Skeletal muscle tissue (tissue), 4 donors: ENCODE measurements around the gene UNC79. TPM values are rescaled to one million over a fixed set of nuclear protein-coding genes. Genes with fewer than 3 reads are reported as not detected.

ENCODE experiments used
- H3K27ac ChIP-seq: one replicate; pipeline ENCODE4 v1.7.0; 2013; ENCODE audit warnings: mild to moderate bottlenecking, low read depth, low read length, inconsistent platforms
- H3K27me3 ChIP-seq, 3 donors: one replicate each; pipeline ENCODE4 v1.7.0; 2013; ENCODE audit warnings: low read length in 3 of 3; ENCODE audit not compliant: control insufficient read depth in 3 of 3, insufficient read depth in 3 of 3
- H3K36me3 ChIP-seq, 3 donors: one replicate each; pipeline ENCODE4 v1.7.0; 2013; ENCODE audit warnings: low read length in 3 of 3; ENCODE audit not compliant: control insufficient read depth in 3 of 3, insufficient read depth in 3 of 3
- H3K4me1 ChIP-seq, 3 donors: one replicate each; pipeline ENCODE4 v1.7.0; 2013; ENCODE audit warnings: low read length in 3 of 3, mild to moderate bottlenecking in 3 of 3; ENCODE audit not compliant: control insufficient read depth in 3 of 3, insufficient read depth in 3 of 3
- H3K4me3 ChIP-seq, 3 donors: one replicate each; pipeline ENCODE4 v1.7.0; 2013; ENCODE audit warnings: low read length in 3 of 3
- H3K9ac ChIP-seq, 3 donors: one replicate each; pipeline ENCODE4 v1.7.0; 2013; ENCODE audit warnings: low read length in 3 of 3, mild to moderate bottlenecking in 3 of 3, moderate library complexity in 2 of 3, low read depth in 1 of 3
- H3K9me3 ChIP-seq, 3 donors: one replicate each; pipeline ENCODE4 v1.7.0; 2013; ENCODE audit warnings: low read length in 3 of 3; ENCODE audit not compliant: control insufficient read depth in 3 of 3
- total RNA-seq: library from RNA; depleted of rRNA; stranded (reverse); fragments of >200 nt; gene quantifications from one replicate; pipeline ENCODE4 v1.2.3, GENCODE V29; 2014
- donor health status: Osteomylitis.

Gene UNC79
- total RNA-seq, 1 donor from 2014 or later = under 0.01 TPM

- no peak overlapping the region for H3K9ac ChIP-seq
- H3K27me3 ChIP-seq = peaks cover 0 to 9% (median 0%) of the 10 kb centered on the region in 3 donors
- H3K27ac ChIP-seq = no peak overlapping the region
- H3K9me3 ChIP-seq = no peaks in the 10 kb centered on the region
- H3K4me1 ChIP-seq = no peaks in the 10 kb centered on the region
- no peaks in the 10 kb centered on the region for H3K36me3 ChIP-seq
- H3K4me3 ChIP-seq = no peak overlapping the region
These were observed 297.3 kb downstream of the UNC79 start for GRCh38 chr14:93727917-93728650.

- Histone ChIP-seq H3K4me3 (no peak overlapping the region), H3K9me3 (no peaks in the 10 kb centered on the region), H3K27ac (no peak overlapping the region), H3K27me3 (peaks cover 0 to 9% (median 0%) of the 10 kb centered on the region in 3 donors), H3K9ac (no peak overlapping the region), H3K4me1 (no peaks in the 10 kb centered on the region), H3K36me3 (no peaks in the 10 kb centered on the region)
These were observed 297.9 kb downstream of the UNC79 start for GRCh38 chr14:93728651-93729016.

GRCh38 chr14:93729993-93730392 lies 299.3 kb downstream of the UNC79 start:
- Histone ChIP-seq H3K27ac (no peak overlapping the region), H3K27me3 (peaks cover 0 to 9% (median 0%) of the 10 kb centered on the region in 3 donors), H3K9ac (no peak overlapping the region), H3K4me1 (no peaks in the 10 kb centered on the region), H3K36me3 (no peaks in the 10 kb centered on the region), H3K9me3 (no peaks in the 10 kb centered on the region), H3K4me3 (no peak overlapping the region)

- H3K27ac ChIP-seq = no peak overlapping the region
- H3K9ac ChIP-seq = no peak overlapping the region
- H3K4me1 ChIP-seq = no peaks in the 10 kb centered on the region
- no peak overlapping the region for H3K4me3 ChIP-seq
- H3K9me3 ChIP-seq = no peaks in the 10 kb centered on the region
- H3K36me3 ChIP-seq = no peaks in the 10 kb centered on the region
- H3K27me3 ChIP-seq = peaks cover 0 to 9% (median 0%) of the 10 kb centered on the region in 3 donors
These were observed 301.0 kb downstream of the UNC79 start for GRCh38 chr14:93731753-93732152.

GRCh38 chr14:93732524-93732923 lies 301.8 kb downstream of the UNC79 start:
- Histone ChIP-seq H3K9me3 (no peaks in the 10 kb centered on the region), H3K4me1 (no peaks in the 10 kb centered on the region), H3K9ac (no peak overlapping the region), H3K27ac (no peak overlapping the region), H3K36me3 (no peaks in the 10 kb centered on the region), H3K27me3 (peaks cover 0 to 9% (median 0%) of the 10 kb centered on the region in 3 donors), H3K4me3 (no peak overlapping the region)

GRCh38 chr14:93733231-93733630 lies 302.5 kb downstream of the UNC79 start:
- Histone ChIP-seq H3K27ac (no peak overlapping the region), H3K4me1 (no peaks in the 10 kb centered on the region), H3K36me3 (no peaks in the 10 kb centered on the region), H3K9me3 (no peaks in the 10 kb centered on the region), H3K9ac (no peak overlapping the region), H3K27me3 (peaks cover 0 to 10% (median 0%) of the 10 kb centered on the region in 3 donors), H3K4me3 (no peak overlapping the region)

- H3K4me3 ChIP-seq = no peak overlapping the region
- H3K36me3 ChIP-seq = no peaks in the 10 kb centered on the region
- H3K4me1 ChIP-seq = no peaks in the 10 kb centered on the region
- H3K9me3 ChIP-seq = no peaks in the 10 kb centered on the region
- H3K27ac ChIP-seq = no peak overlapping the region
- H3K27me3 ChIP-seq = peaks cover 0 to 12% (median 0%) of the 10 kb centered on the region in 3 donors
- no peak overlapping the region for H3K9ac ChIP-seq
These were observed 302.9 kb downstream of the UNC79 start for GRCh38 chr14:93733631-93734030.

- Histone ChIP-seq H3K9ac (no peak overlapping the region), H3K27me3 (peaks cover 0 to 12% (median 0%) of the 10 kb centered on the region in 3 donors), H3K27ac (no peak overlapping the region), H3K36me3 (no peaks in the 10 kb centered on the region), H3K4me3 (no peak overlapping the region), H3K9me3 (no peaks in the 10 kb centered on the region), H3K4me1 (no peaks in the 10 kb centered on the region)
These were observed 303.5 kb downstream of the UNC79 start for GRCh38 chr14:93734086-93734822.

GRCh38 chr14:93735206-93735605 lies 304.5 kb downstream of the UNC79 start:
- no peaks in the 10 kb centered on the region for H3K4me1 ChIP-seq

GRCh38 chr14:93736378-93737014 lies 305.8 kb downstream of the UNC79 start:
- Histone ChIP-seq H3K27me3 (peaks cover 0 to 9% (median 0%) of the 10 kb centered on the region in 3 donors), H3K4me3 (no peak overlapping the region), H3K4me1 (no peaks in the 10 kb centered on the region), H3K36me3 (no peaks in the 10 kb centered on the region), H3K9ac (no peak overlapping the region), H3K9me3 (no peaks in the 10 kb centered on the region), H3K27ac (no peak overlapping the region)

More at GRCh38 chr14:93735206-93735605, 304.5 kb downstream of the UNC79 start:
- Histone ChIP-seq H3K36me3 (no peaks in the 10 kb centered on the region), H3K27ac (no peak overlapping the region), H3K4me3 (no peak overlapping the region), H3K27me3 (peaks cover 0 to 9% (median 0%) of the 10 kb centered on the region in 3 donors), H3K9me3 (no peaks in the 10 kb centered on the region), H3K9ac (no peak overlapping the region)
